Measurements from ENCODE around the gene GPR142.

Gene GPR142

GRCh38 chr17:74371653-74372147, 4.4 kb downstream of the GPR142 start:
- DNase-seq: no peak

- DNase-seq: no peak
Observed at GRCh38 chr17:74372426-74372825, 5.1 kb downstream of the GPR142 start.

- DNase-seq: no peak
Observed at GRCh38 chr17:74373838-74374606, 6.7 kb downstream of the GPR142 start.

- no peak for DNase-seq
Observed at GRCh38 chr17:74374858-74375257, 7.6 kb downstream of the GPR142 start.

GRCh38 chr17:74379495-74380085, 12.3 kb downstream of the GPR142 start:
- DNase-seq: peak; percentile 84 to 93

- DNase-seq: peak in 1 of 2 experiments; percentile 64
Observed at GRCh38 chr17:74380086-74380958, 13.0 kb downstream of the GPR142 start.

GRCh38 chr17:74380959-74381808, 13.9 kb downstream of the GPR142 start:
- DNase-seq: no peak

GRCh38 chr17:74383141-74383540, 15.8 kb downstream of the GPR142 start:
- no peak for DNase-seq

GRCh38 chr17:74385201-74385600, 17.9 kb downstream of the GPR142 start:
- no peak for DNase-seq

GRCh38 chr17:74386386-74386785, 19.1 kb downstream of the GPR142 start:
- peak in 1 of 2 experiments; percentile 25 for DNase-seq

- DNase-seq: no peak
Observed at GRCh38 chr17:74387365-74388218, 20.3 kb downstream of the GPR142 start.

GRCh38 chr17:74389084-74389753, 21.9 kb downstream of the GPR142 start:
- no peak for DNase-seq

- no peak for DNase-seq
Observed at GRCh38 chr17:74389937-74390679, 22.8 kb downstream of the GPR142 start.

- DNase-seq: no peak
Observed at GRCh38 chr17:74390680-74391653, 23.7 kb downstream of the GPR142 start.

GRCh38 chr17:74391771-74392170, 24.5 kb downstream of the GPR142 start:
- no peak for DNase-seq

- peak in 1 of 2 experiments; percentile 46 for DNase-seq
Observed at GRCh38 chr17:74392848-74393247, 25.5 kb downstream of the GPR142 start.

- DNase-seq: peak in 1 of 2 experiments; percentile 53
Observed at GRCh38 chr17:74393346-74393942, 26.1 kb downstream of the GPR142 start.

GRCh38 chr17:74394275-74394950, 27.1 kb downstream of the GPR142 start:
- no peak for DNase-seq

All from NCI-H446 (cell line).